OCI-LY7 (cell line): ENCODE measurements around the gene MIGA1.

Source experiments
- CTCF ChIP-seq: fragments of 200-600 bp; sonication (generic); conservative IDR thresholded peaks from 2 replicates; pipeline ENCODE4 v1.5.1; 2014; ENCODE audit warnings: mild to moderate bottlenecking, antibody characterized with exemption, low read length, moderate library complexity, mixed read lengths
- EZH2phosphoT487 ChIP-seq: fragments of 200-600 bp; sonication (generic); IDR thresholded peaks from 2 replicates; pipeline ENCODE4 v1.6.1; 2018; ENCODE audit warnings: low read depth, borderline replicate concordance, mild to moderate bottlenecking, mixed run types, antibody characterized with exemption, low read length, moderate library complexity, mixed read lengths

- TF ChIP-seq CTCF (no peak), EZH2phosphoT487 (no peak)
Measured at GRCh38 chr1:77768006-77768405, 11.4 kb upstream of the MIGA1 start.
